ENCODE measurements around the gene FH.

Gene FH

GRCh38 chr1:241521718-241522117 lies 2.2 kb upstream of the FH start:
- no peak for DNase-seq (ENCODE audit: low read depth in 2 of 2)

GRCh38 chr1:241520080-241520465 lies 518 bp upstream of the FH start:
- DNase-seq (ENCODE audit: low read depth in 2 of 2) = no peak

- peak in 1 of 2 donors; percentile 24 for DNase-seq (ENCODE audit: low read depth in 2 of 2)
These were observed 863 bp downstream of the FH start for GRCh38 chr1:241518476-241519307.

GRCh38 chr1:241513378-241513777 lies 6.2 kb downstream of the FH start:
- DNase-seq (ENCODE audit: low read depth in 2 of 2) = no peak

- DNase-seq (ENCODE audit: low read depth in 2 of 2) = no peak
These were observed 12.2 kb downstream of the FH start for GRCh38 chr1:241507189-241507863.

- no peak for DNase-seq (ENCODE audit: low read depth in 2 of 2)
These were observed 16.1 kb downstream of the FH start for GRCh38 chr1:241503444-241503843.

- DNase-seq (ENCODE audit: low read depth in 2 of 2) = no peak
These were observed 19.6 kb downstream of the FH start for GRCh38 chr1:241499910-241500309.

GRCh38 chr1:241495741-241496140 lies 23.8 kb downstream of the FH start:
- DNase-seq (ENCODE audit: low read depth in 2 of 2) = no peak

- DNase-seq (ENCODE audit: low read depth in 2 of 2) = no peak
These were observed 30.8 kb downstream of the FH start for GRCh38 chr1:241488739-241489138.

GRCh38 chr1:241485554-241485992 lies 34.0 kb downstream of the FH start:
- no peak for DNase-seq (ENCODE audit: low read depth in 2 of 2)

- no peak for DNase-seq (ENCODE audit: low read depth in 2 of 2)
These were observed 34.4 kb downstream of the FH start for GRCh38 chr1:241485145-241485544.

GRCh38 chr1:241482761-241483250 lies 36.7 kb downstream of the FH start:
- no peak for DNase-seq (ENCODE audit: low read depth in 2 of 2)

- DNase-seq (ENCODE audit: low read depth in 2 of 2) = no peak
These were observed 40.3 kb downstream of the FH start for GRCh38 chr1:241479294-241479693.

GRCh38 chr1:241475671-241476070 lies 43.9 kb downstream of the FH start:
- no peak for DNase-seq (ENCODE audit: low read depth in 2 of 2)

GRCh38 chr1:241473026-241473425 lies 46.5 kb downstream of the FH start:
- no peak for DNase-seq (ENCODE audit: low read depth in 2 of 2)

- no peak for DNase-seq (ENCODE audit: low read depth in 2 of 2)
These were observed 48.5 kb downstream of the FH start for GRCh38 chr1:241470908-241471590.

GRCh38 chr1:241470361-241470760 lies 49.2 kb downstream of the FH start:
- no peak for DNase-seq (ENCODE audit: low read depth in 2 of 2)

GRCh38 chr1:241465673-241466072 lies 53.9 kb downstream of the FH start:
- no peak for DNase-seq (ENCODE audit: low read depth in 2 of 2)

GRCh38 chr1:241464985-241465384 lies 54.6 kb downstream of the FH start:
- DNase-seq (ENCODE audit: low read depth in 2 of 2) = no peak

GRCh38 chr1:241462391-241462790 lies 57.2 kb downstream of the FH start:
- DNase-seq (ENCODE audit: low read depth in 2 of 2) = no peak

GRCh38 chr1:241460098-241460873 lies 59.3 kb downstream of the FH start:
- no peak for DNase-seq (ENCODE audit: low read depth in 2 of 2)
